Stimulated activated CD8-positive, alpha-beta memory T cell treated with anti-CD3 and anti-CD28 coated beads, Interleukin-4, amount 100 ng/mL, for 48 hours (primary cell): ENCODE results near the gene UTS2B.
"Not testable (repeated sequence)": the region's sequence is repeated elsewhere in the genome, so short reads cannot be mapped to it uniquely, and the experiment has no call there.

Experiments
- DNase-seq: peaks from one replicate; pipeline ENCODE4 v3.0.0-alpha.2; 2020

UTS2B gene

GRCh38 chr3:191316876-191317603 is 13.3 kb downstream of the UTS2B start:
- no peak for DNase-seq

GRCh38 chr3:191314109-191314728 is 16.1 kb downstream of the UTS2B start:
- no peak for DNase-seq

- no peak for DNase-seq
Measured at GRCh38 chr3:191313296-191313695, 17.0 kb downstream of the UTS2B start.

GRCh38 chr3:191307341-191307740 is 23.0 kb downstream of the UTS2B start:
- DNase-seq = no peak

- no peak for DNase-seq
Measured at GRCh38 chr3:191306428-191306827, 23.9 kb downstream of the UTS2B start.

GRCh38 chr3:191303596-191303995 is 26.7 kb downstream of the UTS2B start:
- DNase-seq = no peak

- no peak for DNase-seq
Measured at GRCh38 chr3:191302451-191302850, 27.9 kb downstream of the UTS2B start.

- DNase-seq = no peak
Measured at GRCh38 chr3:191301782-191302411, 28.4 kb downstream of the UTS2B start.

- DNase-seq = no peak
Measured at GRCh38 chr3:191301017-191301416, 29.3 kb downstream of the UTS2B start.

- no peak for DNase-seq
Measured at GRCh38 chr3:191300422-191300821, 29.9 kb downstream of the UTS2B start.

GRCh38 chr3:191298846-191299245 is 31.5 kb downstream of the UTS2B start:
- no peak for DNase-seq

- DNase-seq = no peak
Measured at GRCh38 chr3:191296041-191296541, 34.2 kb downstream of the UTS2B start.

GRCh38 chr3:191294291-191294690 is 36.0 kb downstream of the UTS2B start:
- no peak for DNase-seq

- no peak for DNase-seq
Measured at GRCh38 chr3:191292243-191293015, 37.9 kb downstream of the UTS2B start.

GRCh38 chr3:191290311-191291025 is 39.9 kb downstream of the UTS2B start:
- DNase-seq = no peak

- no peak for DNase-seq
Measured at GRCh38 chr3:191283400-191283799, 46.9 kb downstream of the UTS2B start.

- no peak for DNase-seq
Measured at GRCh38 chr3:191282251-191283185, 47.8 kb downstream of the UTS2B start.

GRCh38 chr3:191280882-191281281 is 49.4 kb downstream of the UTS2B start:
- DNase-seq = no peak

- no peak for DNase-seq
Measured at GRCh38 chr3:191280111-191280510, 50.2 kb downstream of the UTS2B start.

GRCh38 chr3:191275751-191276150 is 54.6 kb downstream of the UTS2B start:
- no peak for DNase-seq

GRCh38 chr3:191275244-191275643 is 55.1 kb downstream of the UTS2B start:
- DNase-seq = not testable (repeated sequence)
